Hepatocyte (in vitro differentiated cells): Measurements from ENCODE around the gene B4GALT4. TPM values are rescaled to one million over a fixed set of nuclear protein-coding genes. Genes with fewer than 3 reads are reported as not detected.

ENCODE experiments used
- DNase-seq: peaks from one replicate; pipeline ENCODE4 v3.0.0-alpha.2; 2016; ENCODE audit warnings: low spot score
- H2AFZ ChIP-seq: fragments of 200-600 bp; sonication (generic); 2 replicates; pipeline ENCODE4 v1.6.0; 2016; ENCODE audit warnings: antibody characterized with exemption, mild to moderate bottlenecking
- H3K27ac ChIP-seq: fragments of 200-600 bp; sonication (generic); 2 replicates; pipeline ENCODE4 v1.5.1; 2016; ENCODE audit warnings: mild to moderate bottlenecking
- H3K27me3 ChIP-seq: fragments of 200-600 bp; sonication (generic); 2 replicates; pipeline ENCODE4 v1.6.1; 2016
- H3K36me3 ChIP-seq: fragments of 200-600 bp; sonication (generic); replicated peaks from 2 replicates; pipeline ENCODE4 v1.5.1; 2016; ENCODE audit warnings: low read depth; ENCODE audit not compliant: insufficient read depth
- H3K4me1 ChIP-seq: fragments of 200-600 bp; sonication (generic); 2 replicates; pipeline ENCODE4 v1.5.1; 2016; ENCODE audit warnings: mild to moderate bottlenecking, moderate library complexity; ENCODE audit not compliant: insufficient read depth
- H3K4me2 ChIP-seq: fragments of 200-600 bp; sonication (generic); 2 replicates; pipeline ENCODE4 v1.6.0; 2016
- H3K4me3 ChIP-seq: fragments of 200-600 bp; sonication (generic); 2 replicates; pipeline ENCODE4 v1.5.1; 2016; ENCODE audit warnings: mild to moderate bottlenecking
- H3K79me2 ChIP-seq: fragments of 200-600 bp; sonication (generic); 2 replicates; pipeline ENCODE4 v1.6.0; 2017; ENCODE audit warnings: mild to moderate bottlenecking
- H3K9me2 ChIP-seq: fragments of 200-600 bp; sonication (generic); replicated peaks from 2 replicates; pipeline ENCODE4 v1.6.0; 2017; ENCODE audit warnings: mild to moderate bottlenecking; ENCODE audit not compliant: insufficient read depth
- H3K9me3 ChIP-seq: fragments of 200-600 bp; sonication (generic); 2 replicates; pipeline ENCODE4 v1.5.1; 2016; ENCODE audit warnings: low read depth, mild to moderate bottlenecking
- H4K20me1 ChIP-seq: fragments of 200-600 bp; sonication (generic); 2 replicates; pipeline ENCODE4 v1.6.0; 2016; ENCODE audit warnings: mild to moderate bottlenecking; ENCODE audit not compliant: insufficient read depth, poor library complexity, severe bottlenecking
- CTCF ChIP-seq: fragments of 200-600 bp; sonication (generic); IDR thresholded peaks from 2 replicates; pipeline ENCODE4 v1.5.1; 2016; ENCODE audit warnings: antibody characterized with exemption, mild to moderate bottlenecking; ENCODE audit not compliant: poor library complexity
- EZH2 ChIP-seq: fragments of 200-600 bp; sonication (generic); IDR thresholded peaks from 2 replicates; pipeline ENCODE4 v1.6.1; 2016; ENCODE audit warnings: antibody characterized with exemption, mild to moderate bottlenecking, borderline replicate concordance
- EZH2phosphoT487 ChIP-seq: fragments of 200-600 bp; sonication (generic); IDR thresholded peaks from one replicate; pipeline ENCODE4 v1.6.1; 2018; ENCODE audit warnings: antibody characterized with exemption, mild to moderate bottlenecking, low read depth, moderate library complexity; ENCODE audit not compliant: unreplicated experiment, severe bottlenecking
- WGBS: methylation state at CpG from one replicate; pipeline ENCODE4 v1.1.6; 2016; ENCODE audit warnings: low lambda C conversion rate; ENCODE audit errors: missing lambda C conversion rate; 5-methylcytosine and 5-hydroxymethylcytosine counted together
- polyA plus RNA-seq: library from polyadenylated mRNA; unstranded; fragments of >200 nt; fragmentation: Nextera tagmentation; extraction: Ambion mirVana; gene quantifications from 2 replicates; pipeline ENCODE4 v1.2.1, GENCODE V29; 2016
- total RNA-seq: library from RNA; depleted of rRNA; stranded (reverse); fragments of >200 nt; gene quantifications from 2 replicates; pipeline ENCODE4 v1.2.3, GENCODE V29; 2014

B4GALT4 gene
- total and polyA plus RNA-seq, 2 experiments from 2014 or later, result 54.0 to 55.7 TPM

- Histone ChIP-seq H3K79me2 (no peaks in the 10 kb centered on the region), H3K4me2 (peak overlapping the region; percentile 59), H3K9me3 (no peaks in the 10 kb centered on the region), H3K4me1 (peaks cover 23% of the 10 kb centered on the region), H3K4me3 (no peak overlapping the region), H3K27ac (peak overlapping the region; percentile 88), H3K27me3 (no peaks in the 10 kb centered on the region), H3K9me2 (no peaks in the 10 kb centered on the region), H2AFZ (no peak overlapping the region), H4K20me1 (no peaks in the 10 kb centered on the region), H3K36me3 (no peaks in the 10 kb centered on the region)
- peak; percentile 67 for DNase-seq
- TF ChIP-seq CTCF (no peak), EZH2 (no peak), EZH2phosphoT487 (no peak)
- 60% methylated on average over 7 of the region's 7 CpGs for WGBS
Observed at GRCh38 chr3:119184796-119185570, 55.7 kb downstream of the B4GALT4 start.

- H3K36me3 ChIP-seq, result no peaks in the 10 kb centered on the region
- H3K9me2 ChIP-seq, result no peaks in the 10 kb centered on the region
- no peaks in the 10 kb centered on the region for H3K27me3 ChIP-seq
- no peak overlapping the region for H2AFZ ChIP-seq
- 75% methylated on average over 9 of the region's 9 CpGs for WGBS
- H3K4me1 ChIP-seq, result peaks cover 23% of the 10 kb centered on the region
- no peaks in the 10 kb centered on the region for H4K20me1 ChIP-seq
- no peak overlapping the region for H3K4me2 ChIP-seq
- DNase-seq, result no peak
- no peak overlapping the region for H3K4me3 ChIP-seq
- H3K79me2 ChIP-seq, result no peaks in the 10 kb centered on the region
- peak overlapping the region; percentile 69 for H3K27ac ChIP-seq
- H3K9me3 ChIP-seq, result no peaks in the 10 kb centered on the region
- TF ChIP-seq EZH2phosphoT487 (no peak), EZH2 (no peak), CTCF (no peak)
Observed at GRCh38 chr3:119184111-119184510, 56.6 kb downstream of the B4GALT4 start.

GRCh38 chr3:119181765-119182164, 58.9 kb downstream of the B4GALT4 start:
- Histone ChIP-seq H3K36me3 (no peaks in the 10 kb centered on the region), H4K20me1 (no peaks in the 10 kb centered on the region), H2AFZ (no peak overlapping the region), H3K4me2 (no peak overlapping the region), H3K9me2 (no peaks in the 10 kb centered on the region), H3K27me3 (no peaks in the 10 kb centered on the region), H3K4me3 (no peak overlapping the region), H3K27ac (peak overlapping the region; percentile 66), H3K4me1 (peaks cover 18% of the 10 kb centered on the region), H3K9me3 (no peaks in the 10 kb centered on the region), H3K79me2 (no peaks in the 10 kb centered on the region)
- WGBS, result 59% methylated on average over 3 of the region's 3 CpGs
- TF ChIP-seq CTCF (no peak), EZH2phosphoT487 (no peak)
- DNase-seq, result peak; percentile 66
